ENCODE results near the gene C4orf17. TPM values are rescaled to one million over a fixed set of nuclear protein-coding genes. Genes with fewer than 3 reads are reported as not detected.

Gene C4orf17
- total and polyA plus RNA-seq, 2 of the 8 experiments (the other 6 are each of a cell fraction or from before 2014, with no cell fraction given): not detected

DNA sequence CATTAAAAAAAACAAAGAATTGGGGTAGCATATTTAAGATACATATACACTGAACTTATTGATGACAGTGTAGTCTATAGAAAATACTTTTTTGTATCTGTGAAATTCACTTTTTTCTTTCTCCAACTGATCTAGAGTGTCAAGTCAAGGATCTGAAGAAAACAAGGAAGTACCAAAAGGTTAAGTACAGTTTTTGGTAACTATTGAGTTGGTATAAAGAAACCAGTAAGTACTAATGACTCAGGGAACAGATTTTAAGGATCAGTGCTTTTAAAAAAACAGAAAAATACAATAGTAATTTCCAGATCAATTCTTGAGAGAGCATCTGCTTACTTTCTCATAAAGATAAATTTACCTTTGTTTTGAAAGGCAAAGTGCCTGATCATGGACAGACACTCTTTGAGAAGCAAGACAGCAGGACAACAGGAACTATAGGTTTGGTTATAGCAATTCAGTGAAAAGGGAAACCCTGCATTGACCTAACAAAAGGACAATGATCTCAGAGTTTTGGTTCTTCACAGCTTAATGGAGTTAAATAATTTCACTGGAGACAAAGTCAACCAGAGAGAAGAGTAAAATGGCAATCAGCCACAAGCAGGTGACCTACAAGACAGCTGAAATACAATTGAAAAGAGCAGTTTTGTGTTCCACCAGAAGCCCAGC is 29.6 kb downstream of the C4orf17 start:
- Histone ChIP-seq H3K4me2 (ENCODE audit: insufficient read depth in 1 of 2, low read depth in 2 of 2, low read length in 2 of 2) (no peak overlapping the region), H3K23me2 (ENCODE audit: low read depth, low read length) (no peaks in the 10 kb centered on the region), H4K5ac (ENCODE audit: insufficient read length, low read depth, low read length) (no peak overlapping the region), H4K20me1 (replicated peaks in 1 of 2; ENCODE audit: control insufficient read depth in 1 of 2, insufficient read depth in 2 of 2, low read length in 2 of 2) (no peaks in the 10 kb centered on the region), H3K27ac (ENCODE audit: low read depth, low read length) (no peak overlapping the region), H3K14ac (ENCODE audit: insufficient read length) (no peak overlapping the region), H3K9me3 (ENCODE audit: insufficient read depth in 2 of 2, low read depth in 1 of 2, low read length in 1 of 2) (no peaks in the 10 kb centered on the region), H3K4me1 (replicated peaks in 1 of 4; ENCODE audit: control insufficient read depth in 3 of 4, insufficient read depth in 4 of 4, low read length in 3 of 4) (no peaks in the 10 kb centered on the region), H3K79me1 (ENCODE audit: low read depth, low read length) (no peaks in the 10 kb centered on the region), H3K27me3 (replicated peaks in 1 of 4; ENCODE audit: control insufficient read depth in 3 of 4, extremely low read depth in 1 of 4, insufficient read depth in 3 of 4, low read length in 3 of 4) (no peaks in the 10 kb centered on the region), H2BK15ac (ENCODE audit: low read length) (no peak overlapping the region), H3K18ac (ENCODE audit: extremely low read depth, low read length) (no peak overlapping the region), H4K8ac (ENCODE audit: extremely low read depth, insufficient read depth, low read length) (no peak overlapping the region), H2AFZ (ENCODE audit: low read length) (no peak overlapping the region), H2BK12ac (ENCODE audit: low read depth, low read length) (no peak overlapping the region), H2BK120ac (replicated peaks; ENCODE audit: low read depth, low read length) (no peak overlapping the region), H2BK5ac (ENCODE audit: low read depth, low read length) (no peak overlapping the region), H4K91ac (replicated peaks; ENCODE audit: insufficient read length, low read length) (no peak overlapping the region), H3K4ac (replicated peaks; ENCODE audit: insufficient read length, low read depth, low read length) (no peak overlapping the region), H2BK20ac (ENCODE audit: low read length) (no peak overlapping the region), H3K23ac (ENCODE audit: insufficient read length) (no peak overlapping the region), H3K79me2 (ENCODE audit: control insufficient read depth in 1 of 2, insufficient read depth in 2 of 2, low read length in 2 of 2) (no peaks in the 10 kb centered on the region), H3K36me3 (ENCODE audit: control insufficient read depth in 2 of 4, insufficient read depth in 4 of 4, low read length in 3 of 4) (no peaks in the 10 kb centered on the region), H2AK5ac (ENCODE audit: low read depth, low read length) (no peak overlapping the region), H3K56ac (replicated peaks; ENCODE audit: insufficient read length, low read depth, low read length) (no peak overlapping the region), H3K4me3 (ENCODE audit: extremely low read depth in 1 of 4, insufficient read depth in 2 of 4, low read depth in 3 of 4, low read length in 4 of 4) (no peak overlapping the region), H3K9ac (replicated peaks in 1 of 4; ENCODE audit: extremely low read depth in 1 of 4, low read depth in 3 of 4, low read length in 3 of 4) (no peak overlapping the region)
- FAIRE-seq: no peak
- ChIA-PET CTCF (ENCODE audit: partially characterized antibody) (interaction anchor here (0.6 to 3.5 kb wide), 3 partner anchors 268 to 459 kb away, joined by 3 to 16 read pairs (median 3); no protein-coding TSS in a partner anchor), POLR2A (ENCODE audit: partially characterized antibody) (no interaction called here)
- TF ChIP-seq TEAD4 (IDR thresholded peaks at IDR 0.05; ENCODE audit: low read depth, low read length): no peak
- no peak for TF ChIP-seq SP1 (IDR thresholded peaks at IDR 0.05; ENCODE audit: low read depth, low read length)
- TF ChIP-seq SAP30 (IDR thresholded peaks at IDR 0.05; ENCODE audit: insufficient read depth, insufficient replicate concordance, low read length): no peak
- TF ChIP-seq GTF2F1 (IDR thresholded peaks at IDR 0.05; ENCODE audit: borderline replicate concordance, low read depth, low read length): no peak
- TF ChIP-seq HDAC6 (IDR thresholded peaks at IDR 0.05; ENCODE audit: low read depth, low read length): no peak
- TF ChIP-seq JUND (IDR thresholded peaks at IDR 0.05; ENCODE audit: low read length): no peak
- TF ChIP-seq TBP (IDR thresholded peaks at IDR 0.05; ENCODE audit: low read depth, low read length): no peak
- no peak for TF ChIP-seq TCF12 (IDR thresholded peaks at IDR 0.05; ENCODE audit: low read depth, low read length)
- DNase-seq (ENCODE audit: low read depth in 1 of 2, low spot score in 2 of 2): no peak

All from H1 (cell line).